HepG2 (cell line): ENCODE data around the gene C2orf49. TPM values are rescaled to one million over a fixed set of nuclear protein-coding genes. Genes with fewer than 3 reads are reported as not detected.
A peak's percentile ranks its signal among the peaks of the same experiment; 100 is the strongest.

Experiments
- HDAC6 ChIP-seq: fragments of 200-600 bp; sonication (generic); IDR thresholded peaks from 2 replicates; pipeline ENCODE4 v1.7.0; 2017; ENCODE audit warnings: mild to moderate bottlenecking, antibody characterized with exemption, low read length, low read depth
- HNF1B ChIP-seq: sonication (generic); formaldehyde crosslinking; IDR thresholded peaks from 2 replicates; pipeline ENCODE4 v1.5.1; 2020; ENCODE audit warnings: mild to moderate bottlenecking, moderate library complexity, missing genetic modification reagents
- HNRNPLL ChIP-seq: fragments of 200-400 bp; formaldehyde crosslinking; IDR thresholded peaks from 2 replicates; pipeline ENCODE4 v1.6.1; 2017; ENCODE audit warnings: mild to moderate bottlenecking, low read depth, low read length; ENCODE audit not compliant: poor library complexity, severe bottlenecking
- JUNB ChIP-seq: sonication (generic); formaldehyde crosslinking; IDR thresholded peaks from 2 replicates; pipeline ENCODE4 v1.8.0; 2022; ENCODE audit warnings: missing genetic modification reagents, mild to moderate bottlenecking, borderline replicate concordance
- MAZ ChIP-seq, 2 experiments: sonication (generic) in 1 of 2; formaldehyde crosslinking in 1 of 2; IDR thresholded peaks; 2 replicates each; pipeline versions ENCODE4 v1.5.0 to v1.6.1; 2012 to 2020; ENCODE audit warnings: low read depth in 2 of 2, mild to moderate bottlenecking in 2 of 2, borderline replicate concordance in 1 of 2, improper control_type of control experiment in 1 of 2, low read length in 1 of 2, missing genetic modification reagents in 1 of 2, moderate library complexity in 1 of 2
- NFIB ChIP-seq: sonication (generic); formaldehyde crosslinking; IDR thresholded peaks from 2 replicates; pipeline ENCODE4 v1.9.0; 2021; ENCODE audit warnings: missing genetic modification reagents, mild to moderate bottlenecking, borderline replicate concordance
- RCOR2 ChIP-seq: IDR thresholded peaks from 2 replicates; pipeline ENCODE4 v1.6.1; 2016; ENCODE audit warnings: missing biosample characterization, missing genetic modification reagents
- SPEN ChIP-seq: sonication (generic); formaldehyde crosslinking; IDR thresholded peaks from 2 replicates; pipeline ENCODE4 v1.5.1; 2020; ENCODE audit warnings: low read depth, mild to moderate bottlenecking, missing genetic modification reagents
- SRF ChIP-seq: IDR thresholded peaks from 2 replicates; pipeline ENCODE4 v1.6.1; 2011; ENCODE audit warnings: mild to moderate bottlenecking, low read depth, low read length, moderate library complexity
- ZBTB20 ChIP-seq: sonication (generic); formaldehyde crosslinking; IDR thresholded peaks from 2 replicates; pipeline ENCODE4 v1.8.1; 2023; ENCODE audit warnings: missing genetic modification reagents, low read depth, mild to moderate bottlenecking, borderline replicate concordance
- ZNF318 ChIP-seq: sonication (generic); formaldehyde crosslinking; IDR thresholded peaks from 2 replicates; pipeline ENCODE4 v1.4.0; 2020; ENCODE audit warnings: mild to moderate bottlenecking, missing genetic modification reagents
- ZNF772 ChIP-seq: sonication (generic); formaldehyde crosslinking; IDR thresholded peaks from 2 replicates; pipeline ENCODE4 v1.5.0; 2020; ENCODE audit warnings: mild to moderate bottlenecking, missing genetic modification reagents
- polyA plus RNA-seq, 8 experiments: library from polyadenylated mRNA; depleted of rRNA in 3 of 8; stranded (reverse) in 7 of 8; unstranded in 1 of 8; fragments of >200 nt; fragmentation: Illumina TruSeq in 4 of 8; extraction: Trizol in 4 of 8; gene quantifications; 2 replicates each; pipeline versions ENCODE4 v1.2.1 to v1.2.3, GENCODE V29; 2011 to 2016; ENCODE audit warnings: low read depth in 4 of 8, missing spikeins in 1 of 8, mixed read lengths in 1 of 8; ENCODE audit not compliant: insufficient read depth in 1 of 8
- total RNA-seq, 5 experiments: library from RNA; depleted of rRNA; stranded (reverse); fragments of >200 nt; fragmentation: Illumina TruSeq; extraction: Trizol; gene quantifications; 2 replicates each; pipeline ENCODE4 v1.2.3, GENCODE V29; 2016; ENCODE audit warnings: low read depth in 1 of 5

C2orf49 gene
- total and polyA plus RNA-seq, 2 of the 13 experiments (the other 11 are each of a cell fraction or from before 2014, with no cell fraction given), result 24.7 to 28.8 TPM

- no peak for TF ChIP-seq ZNF318 (CRISPR knock-in tag)
- no peak for TF ChIP-seq SRF
- TF ChIP-seq ZBTB20 (CRISPR knock-in tag), result peak; percentile 46; the same call in 1 of the 2 replicates
- no peak for TF ChIP-seq HDAC6
- TF ChIP-seq HNRNPLL, result no peak
- no peak for TF ChIP-seq NFIB (CRISPR knock-in tag)
- TF ChIP-seq ZNF772, result no peak
- TF ChIP-seq MAZ (IDR thresholded peaks at IDR 0.05; ENCODE audit: borderline replicate concordance, low read depth, low read length), result no peak
- TF ChIP-seq MAZ (CRISPR knock-in tag; IDR thresholded peaks at IDR 0.05; ENCODE audit: low read depth), result no peak
- peak; percentile 48; the same call in 1 of the 2 replicates for TF ChIP-seq RCOR2
- no peak for TF ChIP-seq JUNB (CRISPR knock-in tag)
- TF ChIP-seq HNF1B (CRISPR knock-in tag), result no peak
- no peak for TF ChIP-seq SPEN (CRISPR knock-in tag)
These were observed 57.7 kb downstream of the C2orf49 start (continued) for GRCh38 chr2:105394951-105395611.
